Effector memory CD4-positive, alpha-beta T cell (primary cell): ENCODE results near the gene ZNF653.
"Not testable (repeated sequence)": the region's sequence is repeated elsewhere in the genome, so short reads cannot be mapped to it uniquely, and the experiment has no call there.

ENCODE experiments used
- DNase-seq, 3 donors: peaks; one replicate each; pipeline ENCODE4 v3.0.0-alpha.2; 2020
- H3K27ac ChIP-seq: 2 replicates; pipeline ENCODE4 v1.7.0; 2013; ENCODE audit warnings: mild to moderate bottlenecking, low read length, moderate library complexity; ENCODE audit not compliant: insufficient read depth, poor library complexity, severe bottlenecking
- H3K27me3 ChIP-seq: replicated peaks from 2 replicates; pipeline ENCODE4 v1.7.0; 2013; ENCODE audit warnings: mild to moderate bottlenecking, low read length; ENCODE audit not compliant: insufficient read depth, control insufficient read depth, poor library complexity, severe bottlenecking
- H3K36me3 ChIP-seq: 2 replicates; pipeline ENCODE4 v1.7.0; 2013; ENCODE audit warnings: mild to moderate bottlenecking, low read length, moderate library complexity; ENCODE audit not compliant: control insufficient read depth, insufficient read depth
- H3K4me1 ChIP-seq: 2 replicates; pipeline ENCODE4 v1.7.0; 2013; ENCODE audit warnings: low read length, mild to moderate bottlenecking; ENCODE audit not compliant: control insufficient read depth, insufficient read depth, poor library complexity, severe bottlenecking
- H3K4me3 ChIP-seq: 2 replicates; pipeline ENCODE4 v1.7.0; 2013; ENCODE audit warnings: low read length, low read depth, mild to moderate bottlenecking; ENCODE audit not compliant: insufficient read depth, poor library complexity, severe bottlenecking
- H3K9me3 ChIP-seq: 2 replicates; pipeline ENCODE4 v1.7.0; 2013; ENCODE audit warnings: mild to moderate bottlenecking, low read length, moderate library complexity; ENCODE audit not compliant: control insufficient read depth

Gene ZNF653

DNA sequence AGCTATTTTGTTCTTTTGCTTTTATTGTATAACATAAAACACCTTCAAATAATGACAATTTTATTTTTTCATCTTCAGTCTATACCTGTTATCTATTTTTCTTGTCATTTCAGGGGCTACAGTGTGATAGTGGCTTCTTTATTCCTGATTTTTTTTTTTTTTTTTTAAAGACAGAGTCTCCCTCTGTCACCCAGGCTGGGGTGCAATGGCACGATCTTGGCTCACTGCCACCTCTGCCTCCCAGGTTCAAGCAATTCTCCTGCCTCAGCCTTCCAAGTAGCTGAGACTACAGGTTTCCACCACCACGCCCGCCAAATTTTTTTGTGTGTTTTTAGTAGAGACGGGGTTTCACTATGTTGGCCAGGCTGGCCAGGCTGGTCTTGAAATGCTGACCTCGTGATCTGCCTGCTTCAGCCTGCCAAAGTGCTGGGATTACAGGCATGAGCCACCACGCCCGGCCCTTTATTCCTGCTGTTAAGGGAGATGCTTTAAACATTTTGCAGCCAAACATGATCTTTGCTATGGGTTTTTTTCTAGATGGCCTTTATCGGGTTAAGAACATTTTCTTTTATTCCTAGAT is 37.3 kb downstream of the ZNF653 start:
- not testable (repeated sequence) for H3K9me3 ChIP-seq, DNase-seq, H3K4me3 ChIP-seq

DNA sequence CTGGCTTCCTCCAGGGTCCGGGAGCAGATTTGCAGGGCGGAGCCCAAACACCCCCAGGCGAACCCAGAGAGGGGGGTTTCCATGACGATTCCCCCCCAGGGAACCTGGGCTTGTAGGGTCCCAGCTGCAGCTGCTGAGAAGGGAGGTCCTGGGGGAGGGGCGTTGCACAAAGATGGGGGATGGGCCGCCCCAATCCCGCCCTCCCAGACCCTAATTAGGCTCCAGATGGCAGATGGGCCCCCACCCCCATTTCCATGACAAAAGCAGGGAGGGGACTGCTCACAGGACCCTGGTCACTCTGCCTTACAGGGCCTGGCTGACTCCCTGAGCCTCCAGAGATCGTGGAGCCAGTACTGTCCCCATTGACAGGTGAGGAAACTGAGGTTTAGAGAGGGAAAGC is 40.0 kb downstream of the ZNF653 start:
- no peak overlapping the region for H3K4me3 ChIP-seq
- H3K9me3 ChIP-seq, result no peaks in the 10 kb centered on the region
- no peaks in the 10 kb centered on the region for H3K4me1 ChIP-seq
- no peaks in the 10 kb centered on the region for H3K36me3 ChIP-seq
- no peak for DNase-seq
- H3K27me3 ChIP-seq, result no peaks in the 10 kb centered on the region
- H3K27ac ChIP-seq, result no peak overlapping the region

More for the DNA sequence above, 37.3 kb downstream of the ZNF653 start:
- not testable (repeated sequence) for H3K27me3 ChIP-seq, H3K27ac ChIP-seq, H3K36me3 ChIP-seq, H3K4me1 ChIP-seq

DNA sequence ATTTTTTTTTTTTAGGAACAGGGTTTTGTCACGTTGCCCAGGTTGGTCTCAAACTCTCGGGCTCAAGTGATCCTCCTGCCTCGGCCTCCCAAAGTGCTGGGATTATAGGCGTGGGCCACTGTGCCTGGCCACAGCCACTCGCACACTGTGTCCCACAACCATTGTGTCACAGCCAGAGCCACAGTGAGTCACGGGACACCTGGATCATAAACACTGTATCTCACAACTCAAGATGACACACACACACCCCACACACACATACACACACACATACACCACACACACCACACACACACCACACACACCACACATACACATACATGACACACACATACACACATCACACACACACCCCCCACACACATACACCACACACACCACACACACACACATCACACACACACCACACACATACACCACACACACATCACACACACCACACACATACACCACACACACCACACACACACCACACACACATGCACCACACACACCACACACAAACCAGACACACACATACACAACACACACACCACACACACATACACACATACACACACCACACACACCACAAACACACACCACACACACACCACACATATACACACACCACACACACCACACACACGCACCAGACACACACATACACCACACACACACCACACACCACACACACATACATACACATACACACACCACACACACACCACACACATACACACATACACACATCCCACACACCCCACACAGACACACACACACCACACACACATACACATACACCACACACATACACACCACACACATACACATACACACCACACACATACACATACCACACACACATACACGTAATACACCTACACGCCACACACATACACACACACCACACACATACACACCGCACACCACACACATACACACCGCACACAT is 41.0 kb downstream of the ZNF653 start:
- no peaks in the 10 kb centered on the region for H3K4me1 ChIP-seq
- no peaks in the 10 kb centered on the region for H3K27me3 ChIP-seq
- H3K9me3 ChIP-seq, result no peaks in the 10 kb centered on the region
- no peak overlapping the region for H3K4me3 ChIP-seq
- H3K36me3 ChIP-seq, result no peaks in the 10 kb centered on the region
- H3K27ac ChIP-seq, result no peak overlapping the region
- DNase-seq, result no peak

DNA sequence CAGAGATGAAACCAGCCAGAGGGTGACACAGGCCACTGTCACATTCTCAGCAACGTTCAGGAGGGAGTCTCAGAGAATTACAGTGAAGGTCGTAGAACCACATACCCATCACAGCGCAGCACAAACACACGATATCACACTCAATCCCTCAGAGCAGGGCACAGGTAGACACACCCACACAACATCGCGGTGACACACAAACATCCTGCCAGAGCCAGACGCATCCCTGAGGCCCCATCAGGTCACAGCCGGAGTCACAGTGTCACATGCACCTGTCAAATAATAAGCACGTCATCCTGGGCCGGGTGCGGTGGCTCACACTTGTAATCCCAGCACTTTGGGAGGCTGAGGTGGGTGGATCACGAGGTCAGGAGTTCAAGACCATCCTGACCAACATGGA is 42.2 kb downstream of the ZNF653 start:
- H3K27ac ChIP-seq, result no peak overlapping the region
- DNase-seq, result no peak
- H3K36me3 ChIP-seq, result no peaks in the 10 kb centered on the region
- H3K9me3 ChIP-seq, result no peaks in the 10 kb centered on the region
- no peak overlapping the region for H3K4me3 ChIP-seq
- H3K27me3 ChIP-seq, result no peaks in the 10 kb centered on the region
- no peaks in the 10 kb centered on the region for H3K4me1 ChIP-seq

DNA sequence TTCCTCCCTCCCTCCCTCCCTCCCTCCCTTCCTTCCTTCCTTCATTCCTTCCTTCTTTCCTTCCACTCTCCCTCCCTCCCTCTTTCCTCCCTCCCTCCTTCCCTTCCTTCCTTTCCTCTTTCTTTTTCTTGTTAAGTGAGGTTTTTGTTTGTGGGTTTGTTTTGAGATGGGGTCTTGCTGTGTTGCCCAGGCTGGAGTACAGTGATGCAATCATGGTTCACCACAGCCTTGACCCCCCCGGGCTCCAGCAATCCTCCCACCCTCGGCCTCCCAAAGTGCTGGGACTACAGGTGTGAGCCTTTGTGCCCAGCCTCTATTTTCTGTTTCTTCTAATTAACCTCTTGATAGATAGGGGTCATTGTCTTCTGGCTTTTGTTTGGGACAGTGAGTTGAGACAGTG is 44.2 kb downstream of the ZNF653 start:
- Histone ChIP-seq H3K27ac (no peak overlapping the region), H3K4me3 (no peak overlapping the region)
- no peak for DNase-seq

DNA sequence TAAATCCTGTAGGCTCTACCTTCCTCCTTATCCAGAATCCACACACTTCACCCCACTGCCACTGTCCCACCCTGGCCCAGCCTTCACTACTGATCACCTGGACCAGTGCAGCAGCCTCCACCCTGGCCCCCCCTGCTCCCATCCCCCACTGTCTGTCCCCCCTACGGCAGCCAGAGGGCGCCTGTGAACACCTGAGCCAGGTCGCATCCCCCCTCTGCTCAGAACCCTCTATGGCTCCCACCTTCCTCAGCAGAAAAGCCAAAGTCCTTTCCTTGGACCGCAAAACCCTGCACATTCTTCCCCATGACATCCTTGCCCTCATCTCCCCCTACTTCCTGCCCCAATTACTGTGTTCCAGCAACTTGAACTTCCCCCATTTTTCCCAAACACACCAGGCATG is 45.4 kb downstream of the ZNF653 start:
- H3K9me3 ChIP-seq, result no peaks in the 10 kb centered on the region
- DNase-seq, result no peak
- no peaks in the 10 kb centered on the region for H3K27me3 ChIP-seq
- H3K4me3 ChIP-seq, result no peak overlapping the region
- H3K27ac ChIP-seq, result no peak overlapping the region
- no peaks in the 10 kb centered on the region for H3K4me1 ChIP-seq
- no peaks in the 10 kb centered on the region for H3K36me3 ChIP-seq

More for the DNA sequence above, 44.2 kb downstream of the ZNF653 start:
- H3K27me3 ChIP-seq, result no peaks in the 10 kb centered on the region
- no peaks in the 10 kb centered on the region for H3K36me3 ChIP-seq
- H3K9me3 ChIP-seq, result no peaks in the 10 kb centered on the region
- no peaks in the 10 kb centered on the region for H3K4me1 ChIP-seq

DNA sequence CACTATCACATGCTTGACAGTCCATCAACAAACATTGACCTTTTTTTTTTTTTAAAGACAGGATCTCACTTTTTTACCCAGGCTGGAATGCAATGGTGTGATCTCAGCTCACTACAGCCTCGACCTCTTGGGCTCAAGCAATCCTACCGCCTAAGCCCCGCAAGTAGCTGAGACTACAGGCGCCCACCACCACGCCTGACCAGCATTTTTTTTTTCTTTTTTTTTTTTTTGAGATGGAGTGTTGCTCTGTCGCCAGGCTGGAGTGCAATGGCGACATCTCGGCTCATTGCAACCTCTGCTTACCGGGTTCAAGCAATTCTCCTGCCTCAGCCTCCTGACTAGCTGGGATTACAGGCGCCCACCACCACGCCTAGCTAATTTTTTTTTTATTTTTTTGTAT is 46.7 kb downstream of the ZNF653 start:
- not testable (repeated sequence) for H3K27me3 ChIP-seq, H3K4me3 ChIP-seq, H3K27ac ChIP-seq, DNase-seq, H3K9me3 ChIP-seq, H3K4me1 ChIP-seq, H3K36me3 ChIP-seq

DNA sequence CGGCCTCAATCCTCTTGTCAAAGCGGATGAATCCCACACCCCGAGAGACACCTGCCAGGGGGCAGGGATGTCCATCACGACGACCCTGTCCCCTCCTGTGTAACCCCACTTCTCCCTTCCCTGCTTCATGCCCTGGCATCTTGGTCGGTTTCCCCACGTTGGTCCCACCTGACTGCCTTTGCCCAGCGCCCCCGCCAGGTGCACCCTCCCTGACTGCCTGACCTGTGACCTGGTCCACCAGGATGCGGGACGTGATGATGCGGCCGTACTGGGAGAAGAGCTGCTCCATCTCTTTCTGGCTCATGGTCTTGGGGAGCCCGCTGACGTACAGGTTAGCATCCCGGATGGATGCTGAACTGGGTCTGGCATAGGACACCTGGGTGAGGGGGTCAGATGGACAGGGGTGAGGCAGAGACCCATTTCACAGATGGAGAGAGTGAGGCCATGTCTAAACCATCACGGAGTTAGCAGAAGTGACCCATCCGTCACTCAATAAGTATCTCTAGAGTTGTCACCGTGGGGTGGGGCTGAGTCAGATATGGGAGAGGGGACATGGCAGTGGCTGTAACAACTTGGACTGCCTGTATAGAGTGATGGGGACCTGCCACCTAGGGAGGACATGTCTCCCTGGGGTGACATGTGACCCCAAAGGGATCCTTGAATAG is 47.3 kb downstream of the ZNF653 start:
- H3K4me3 ChIP-seq, result no peak overlapping the region
- no peaks in the 10 kb centered on the region for H3K36me3 ChIP-seq
- DNase-seq, result no peak
- H3K9me3 ChIP-seq, result no peaks in the 10 kb centered on the region
- no peaks in the 10 kb centered on the region for H3K27me3 ChIP-seq
- no peaks in the 10 kb centered on the region for H3K4me1 ChIP-seq
- H3K27ac ChIP-seq, result no peak overlapping the region

DNA sequence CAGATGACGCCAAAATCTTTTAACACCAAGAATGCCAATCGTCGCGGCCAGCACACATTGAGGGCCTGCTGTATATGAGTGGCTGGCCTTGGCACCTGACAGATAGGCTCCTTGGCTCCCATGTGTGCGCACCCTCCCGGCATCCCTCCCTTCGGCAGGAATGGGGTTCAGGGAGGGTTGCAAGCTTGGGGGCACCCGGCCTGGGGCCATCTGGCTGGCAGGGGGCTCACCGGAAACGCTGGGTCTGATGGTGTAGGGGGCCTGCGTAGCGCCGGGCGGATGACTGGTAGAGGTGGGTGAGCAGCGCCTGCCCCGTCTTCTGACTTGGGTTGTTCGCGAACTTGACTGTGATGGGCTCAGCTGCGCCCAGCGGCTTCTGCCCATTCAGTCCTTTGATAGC is 47.8 kb downstream of the ZNF653 start:
- DNase-seq, result no peak
- Histone ChIP-seq H3K27ac (no peak overlapping the region), H3K36me3 (no peaks in the 10 kb centered on the region), H3K27me3 (no peaks in the 10 kb centered on the region), H3K4me3 (no peak overlapping the region), H3K9me3 (no peaks in the 10 kb centered on the region), H3K4me1 (no peaks in the 10 kb centered on the region)

DNA sequence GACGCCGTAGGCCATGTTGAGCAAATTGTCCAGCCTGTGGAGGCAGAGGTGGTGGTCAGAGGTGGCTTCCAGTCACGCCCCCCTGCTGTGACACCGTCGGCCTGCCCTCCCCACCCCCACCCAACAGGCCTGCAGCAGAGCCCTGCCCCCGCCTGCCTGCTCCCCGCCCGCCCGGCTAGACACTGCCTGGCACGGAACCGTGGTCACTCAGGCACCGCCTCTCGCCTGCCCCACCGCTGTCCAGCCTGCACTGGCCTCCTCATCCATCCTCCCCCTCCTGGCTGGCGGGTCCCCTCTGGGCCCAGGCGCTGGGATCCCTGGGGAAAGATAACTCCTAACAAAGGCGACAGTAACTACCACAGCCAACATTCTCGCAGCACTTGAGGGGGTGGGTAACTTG is 48.5 kb downstream of the ZNF653 start:
- no peak overlapping the region for H3K4me3 ChIP-seq
- DNase-seq, result no peak
- H3K27me3 ChIP-seq, result no peaks in the 10 kb centered on the region
- no peaks in the 10 kb centered on the region for H3K36me3 ChIP-seq
- H3K9me3 ChIP-seq, result no peaks in the 10 kb centered on the region
- no peak overlapping the region for H3K27ac ChIP-seq
- H3K4me1 ChIP-seq, result no peaks in the 10 kb centered on the region
